K562 (cell line): ENCODE results near the gene SBNO1. TPM values are rescaled to one million over a fixed set of nuclear protein-coding genes. Genes with fewer than 3 reads are reported as not detected.

Experiments
- CCNT2 ChIP-seq: IDR thresholded peaks from 2 replicates; pipeline ENCODE4 v1.6.1; 2011; ENCODE audit warnings: borderline replicate concordance, low read depth, mild to moderate bottlenecking, moderate library complexity, mixed read lengths, low read length; ENCODE audit not compliant: insufficient read length; ENCODE audit errors: extremely low read depth
- CHD1 ChIP-seq: fragments of 200-600 bp; sonication (generic); IDR thresholded peaks from one replicate; pipeline ENCODE4 v1.6.1; 2012; ENCODE audit warnings: mild to moderate bottlenecking, moderate library complexity, low read length, inconsistent platforms
- FOXK1 ChIP-seq: sonication (generic); formaldehyde crosslinking; IDR thresholded peaks from 2 replicates; pipeline ENCODE4 v1.8.0; 2022; ENCODE audit warnings: missing genetic modification reagents, mild to moderate bottlenecking, borderline replicate concordance
- HMGXB4 ChIP-seq: sonication (generic); formaldehyde crosslinking; IDR thresholded peaks from 2 replicates; pipeline ENCODE4 v1.8.1; 2023; ENCODE audit warnings: mild to moderate bottlenecking, missing genetic modification reagents
- KDM5B ChIP-seq: fragments of 200-600 bp; sonication (generic); IDR thresholded peaks from 2 replicates; pipeline ENCODE4 v1.6.1; 2012; ENCODE audit warnings: low read depth, mild to moderate bottlenecking, moderate library complexity, low read length, control low read depth, inconsistent platforms; ENCODE audit not compliant: insufficient replicate concordance
- MNT ChIP-seq, 2 experiments: fragments of 450-650 bp; conservative IDR thresholded peaks; 2 replicates each; pipeline ENCODE4 v1.6.1; 2017; ENCODE audit warnings: mild to moderate bottlenecking in 2 of 2, moderate library complexity in 2 of 2
- NFIX ChIP-seq: fragments of 250-450 bp; sonication (Bioruptor Pico); IDR thresholded peaks from 2 replicates; pipeline ENCODE4 v1.4.0; 2020; ENCODE audit warnings: low read depth, mild to moderate bottlenecking, moderate library complexity
- NONO ChIP-seq, 2 experiments: fragments of 200-400 bp in 1 of 2; fragments of 450-650 bp in 1 of 2; formaldehyde crosslinking in 1 of 2; IDR thresholded peaks; 2 replicates each; pipeline ENCODE4 v1.6.1; 2017; ENCODE audit warnings: low read depth in 2 of 2, mild to moderate bottlenecking in 2 of 2, moderate library complexity in 2 of 2, low read length in 1 of 2
- NRF1 ChIP-seq, 2 experiments: fragments of 450-650 bp; IDR thresholded peaks in 1 of 2; conservative IDR thresholded peaks in 1 of 2; 2 replicates each; pipeline ENCODE4 v1.6.1; 2014; ENCODE audit warnings: mild to moderate bottlenecking in 2 of 2
- POLR2A ChIP-seq: fragments of 450-650 bp; conservative IDR thresholded peaks from 2 replicates; pipeline ENCODE4 v1.6.1; 2016
- RBBP5 ChIP-seq: fragments of 200-600 bp; sonication (generic); IDR thresholded peaks from 2 replicates; pipeline ENCODE4 v1.6.1; 2012; ENCODE audit warnings: borderline replicate concordance, mild to moderate bottlenecking, low read length, control low read depth, inconsistent platforms; ENCODE audit not compliant: insufficient read depth, poor library complexity, severe bottlenecking
- TBP ChIP-seq: optimal IDR thresholded peaks from 2 replicates; pipeline ENCODE3; 2011; ENCODE audit warnings: low read depth, low read length, improper control_type of control experiment
- UBTF ChIP-seq, 2 experiments: IDR thresholded peaks; 2 replicates each; pipeline ENCODE4 v1.6.1; 2012; ENCODE audit warnings: improper control_type of control experiment in 2 of 2, low read depth in 2 of 2, low read length in 2 of 2, borderline replicate concordance in 1 of 2
- ZFX ChIP-seq: sonication (generic); formaldehyde crosslinking; IDR thresholded peaks from 2 replicates; pipeline ENCODE4 v1.8.0; 2022; ENCODE audit warnings: mild to moderate bottlenecking, missing genetic modification reagents, moderate library complexity
- ZNF655 ChIP-seq: fragments of 250-450 bp; sonication (Bioruptor Pico); IDR thresholded peaks from 2 replicates; pipeline ENCODE4 v1.5.0; 2021
- ZNF695 ChIP-seq: fragments of 450-650 bp; formaldehyde crosslinking; IDR thresholded peaks from 2 replicates; pipeline ENCODE4 v1.4.0; 2020; ENCODE audit warnings: mild to moderate bottlenecking, moderate library complexity
- polyA plus RNA-seq, 8 experiments: library from polyadenylated mRNA; depleted of rRNA in 4 of 8; stranded (reverse) in 5 of 8; unstranded in 3 of 8; fragments of >200 nt; fragmentation: Nextera tagmentation in 2 of 8; fragmentation: Illumina TruSeq in 1 of 8; extraction: Ambion mirVana in 2 of 8; extraction: Trizol in 1 of 8; gene quantifications; 2 replicates each; pipeline versions ENCODE4 v1.2.1 to v1.2.3, GENCODE V29; 2011 to 2014; ENCODE audit warnings: inconsistent platforms in 1 of 8, missing spikeins in 1 of 8
- total RNA-seq, 7 experiments: library from RNA; depleted of rRNA in 6 of 7; stranded (reverse); fragments of >200 nt in 6 of 7; fragmentation: Illumina TruSeq in 2 of 7; extraction: Trizol in 2 of 7; gene quantifications; 2 replicates each; pipeline versions ENCODE4 v1.2.1 to v1.2.3, GENCODE V29; 2011 to 2021; ENCODE audit warnings: low replicate concordance in 1 of 7

SBNO1 gene
- total and polyA plus RNA-seq, 9 of the 15 experiments (the other 6 are each of a cell fraction or from before 2014, with no cell fraction given), result 14.9 to 77.1 (median 35.9) TPM

- TF ChIP-seq RBBP5 (peak; percentile 11), ZNF695 (no peak), NONO (IDR thresholded peaks at IDR 0.05; ENCODE audit: low read depth in 2 of 2, low read length in 1 of 2) (0 out of 4 replicates have a peak, but pooled peaks of 1 of the 2 experiments have one; percentile 17), ZNF655 (CRISPR knock-in tag) (no peak), NRF1 (conservative IDR thresholded peaks at IDR 0.05 in 1 of 2, IDR thresholded peaks at IDR 0.05 in 1 of 2) (peak; percentile 22 to 23; a peak in 2 of 4 replicates), POLR2A (0 out of 2 replicates have a peak, but pooled peaks have one; percentile 28), ZFX (CRISPR knock-in tag) (peak; percentile 62), UBTF (IDR thresholded peaks at IDR 0.05; ENCODE audit: borderline replicate concordance in 1 of 2, low read depth in 2 of 2, low read length in 2 of 2) (peak in 1 of 2 experiments; percentile 42; a peak in 1 of 4 replicates), KDM5B (peak; percentile 49), CCNT2 (peak; percentile 13), NFIX (CRISPR knock-in tag) (0 out of 2 replicates have a peak, but pooled peaks have one; percentile 18), TBP (peak; percentile 32), FOXK1 (0 out of 2 replicates have a peak, but pooled peaks have one; percentile 27), CHD1 (peak; percentile 50), HMGXB4 (0 out of 2 replicates have a peak, but pooled peaks have one; percentile 39), MNT (conservative IDR thresholded peaks at IDR 0.05) (0 out of 4 replicates have a peak, but pooled peaks of 1 of the 2 experiments have one; percentile 10)
Observed at GRCh38 chr12:123389560-123390351, 25.1 kb upstream of the SBNO1 start (continued).
